IMR-90 (cell line): ENCODE data around the gene WDR53. TPM values are rescaled to one million over a fixed set of nuclear protein-coding genes. Genes with fewer than 3 reads are reported as not detected.

Experiments used
- ATAC-seq: fragments of 200-7000 bp; cut with Tn5 transposase; 2 replicates; pipeline ENCODE4 v1.9.1; 2020; ENCODE audit warnings: low read depth, mild to moderate bottlenecking, moderate library complexity
- BruUV-seq: library from RNA; stranded (reverse); fragments of 400-500 nt; replicated peaks from 2 replicates; lab custom pipeline; 2021; lab: Mats Ljungman, UMichigan
- CTCF ChIA-PET: fragments of 300-600 bp; formaldehyde crosslinking; extraction: SDS; loops from one replicate; lab custom pipeline; 2021; ENCODE audit warnings: antibody characterized with exemption; lab: Yijun Ruan, JAX
- POLR2A ChIA-PET: fragments of 300-600 bp; sonication (Branson Sonifier 250); formaldehyde crosslinking; loops from one replicate; lab custom pipeline; 2022; ENCODE audit warnings: antibody characterized with exemption; ENCODE audit not compliant: unreplicated experiment; lab: Charles Lee
- DNase-seq: peaks from one replicate; pipeline ENCODE4 v3.0.0; 2013
- H2AFZ ChIP-seq: replicated peaks from 2 replicates; pipeline ENCODE3; 2013; ENCODE audit warnings: low read length, mild to moderate bottlenecking; ENCODE audit not compliant: poor library complexity
- H2AK5ac ChIP-seq: 2 replicates; pipeline ENCODE4 v1.6.1; 2013; ENCODE audit warnings: low read depth, low read length, inconsistent platforms
- H2AK9ac ChIP-seq: replicated peaks from 2 replicates; pipeline ENCODE3; 2013; ENCODE audit warnings: mild to moderate bottlenecking, low read depth, low read length, moderate library complexity; ENCODE audit not compliant: poor library complexity
- H2BK120ac ChIP-seq: 2 replicates; pipeline ENCODE4 v1.6.1; 2013; ENCODE audit warnings: low read depth, low read length, inconsistent platforms
- H2BK15ac ChIP-seq: 3 replicates; pipeline ENCODE4 v1.6.1; 2013; ENCODE audit warnings: low read depth, low read length, inconsistent platforms
- H2BK20ac ChIP-seq: 2 replicates; pipeline ENCODE4 v1.6.1; 2013; ENCODE audit warnings: low read depth, mild to moderate bottlenecking, inconsistent platforms, low read length, moderate library complexity
- H2BK5ac ChIP-seq: 2 replicates; pipeline ENCODE4 v1.6.1; 2013; ENCODE audit warnings: mild to moderate bottlenecking, low read depth, low read length, inconsistent platforms; ENCODE audit not compliant: poor library complexity, severe bottlenecking
- H3K14ac ChIP-seq: replicated peaks from 2 replicates; pipeline ENCODE4 v1.6.1; 2013; ENCODE audit warnings: low read depth, low read length, inconsistent platforms
- H3K18ac ChIP-seq: 2 replicates; pipeline ENCODE4 v1.6.1; 2013; ENCODE audit warnings: low read depth, low read length, control low read depth
- H3K23ac ChIP-seq: 2 replicates; pipeline ENCODE4 v1.6.1; 2013; ENCODE audit warnings: low read depth, low read length, inconsistent platforms
- H3K27ac ChIP-seq: 2 replicates; pipeline ENCODE4 v1.5.1; 2013; ENCODE audit warnings: mild to moderate bottlenecking, control low read depth, low read length; ENCODE audit not compliant: insufficient read depth
- H3K27me3 ChIP-seq: 2 replicates; pipeline ENCODE4 v1.6.1; 2013; ENCODE audit warnings: low read length; ENCODE audit not compliant: control insufficient read depth, insufficient read depth
- H3K36me3 ChIP-seq: 2 replicates; pipeline ENCODE4 v1.6.1; 2013; ENCODE audit warnings: low read length, mixed read lengths; ENCODE audit not compliant: control insufficient read depth, insufficient read depth
- H3K4ac ChIP-seq: 2 replicates; pipeline ENCODE4 v1.6.1; 2013; ENCODE audit warnings: low read depth, low read length, inconsistent platforms
- H3K4me1 ChIP-seq: 2 replicates; pipeline ENCODE4 v1.6.1; 2013; ENCODE audit warnings: low read length, mixed read lengths; ENCODE audit not compliant: control insufficient read depth, insufficient read depth
- H3K4me2 ChIP-seq: 2 replicates; pipeline ENCODE4 v1.6.1; 2013; ENCODE audit warnings: low read depth, mild to moderate bottlenecking, control low read depth, low read length, moderate library complexity
- H3K4me3 ChIP-seq: 2 replicates; pipeline ENCODE4 v1.5.1; 2013; ENCODE audit warnings: low read depth, mild to moderate bottlenecking, control low read depth, low read length, moderate library complexity; ENCODE audit not compliant: insufficient read depth
- H3K56ac ChIP-seq: 2 replicates; pipeline ENCODE4 v1.6.1; 2013; ENCODE audit warnings: low read length, inconsistent platforms; ENCODE audit not compliant: insufficient read depth; ENCODE audit errors: extremely low read depth
- H3K79me1 ChIP-seq, 2 experiments: 2 replicates each; pipeline ENCODE4 v1.6.1; 2013; ENCODE audit warnings: low read length in 2 of 2, inconsistent platforms in 1 of 2, low read depth in 1 of 2
- H3K9ac ChIP-seq: 2 replicates; pipeline ENCODE4 v1.6.1; 2013; ENCODE audit warnings: low read depth, low read length, control low read depth
- H3K9me1 ChIP-seq: 2 replicates; pipeline ENCODE4 v1.6.1; 2013; ENCODE audit warnings: low read length, inconsistent platforms; ENCODE audit not compliant: insufficient read depth
- H3K9me3 ChIP-seq: 2 replicates; pipeline ENCODE4 v1.6.1; 2013; ENCODE audit warnings: low read length; ENCODE audit not compliant: control insufficient read depth, insufficient read depth
- H4K20me1 ChIP-seq: 2 replicates; pipeline ENCODE4 v1.6.1; 2013; ENCODE audit warnings: low read length, inconsistent platforms; ENCODE audit not compliant: insufficient read depth
- H4K5ac ChIP-seq: 2 replicates; pipeline ENCODE4 v1.6.1; 2013; ENCODE audit warnings: mild to moderate bottlenecking, low read depth, low read length, control low read depth
- H4K8ac ChIP-seq, 2 experiments: 2 replicates each; pipeline ENCODE4 v1.6.1; 2013; ENCODE audit warnings: low read depth in 2 of 2, low read length in 2 of 2, control low read depth in 1 of 2, inconsistent platforms in 1 of 2
- H4K91ac ChIP-seq: 2 replicates; pipeline ENCODE4 v1.6.1; 2013; ENCODE audit warnings: low read depth, low read length, inconsistent platforms; ENCODE audit not compliant: insufficient read depth
- FOS ChIP-seq: fragments of 150-350 bp; IDR thresholded peaks from 2 replicates; pipeline ENCODE4 v1.6.1; 2016; ENCODE audit warnings: low read depth, low read length
- POLR2A ChIP-seq: IDR thresholded peaks from 2 replicates; pipeline ENCODE4 v1.6.1; 2012; ENCODE audit warnings: mild to moderate bottlenecking, low read depth, low read length
- RCOR1 ChIP-seq: IDR thresholded peaks from 2 replicates; pipeline ENCODE4 v1.6.1; 2012; ENCODE audit warnings: mild to moderate bottlenecking, low read length, improper control_type of control experiment; ENCODE audit not compliant: insufficient replicate concordance
- RFX5 ChIP-seq: IDR thresholded peaks from 2 replicates; pipeline ENCODE4 v1.8.0; 2012; ENCODE audit warnings: low read depth, mild to moderate bottlenecking, low read length, moderate library complexity
- WGBS, 2 experiments: methylation state at CpG; one replicate each; pipeline versions ENCODE4 v1.1.5 to v1.1.7; 2013; ENCODE audit warnings: missing lambda C conversion rate in 2 of 2; ENCODE audit not compliant: insufficient read length in 1 of 2; ENCODE audit errors: extremely low coverage in 2 of 2; 5-methylcytosine and 5-hydroxymethylcytosine counted together
- dilution Hi-C: fragments of 300-500 bp; cut with HindIII; formaldehyde crosslinking; loops from one replicate; pipeline ENCODE4 v1.14.3; 2018; ENCODE audit warnings: low sequenced_read_pairs; ENCODE audit not compliant: unreplicated experiment
- in situ Hi-C: fragments of 300-500 bp; cut with MboI; formaldehyde crosslinking; loops from 3 replicates; pipeline ENCODE4 v1.14.3; 2019; ENCODE audit warnings: low sequenced_read_pairs, inconsistent platforms, mixed read lengths
- intact Hi-C: fragments of 100-400 bp; cut with micrococcal nuclease; formaldehyde crosslinking; loops from 2 replicates; pipeline ENCODE4 v1.10.0; 2022
- polyA plus RNA-seq, 3 experiments: library from polyadenylated mRNA; depleted of rRNA; stranded (reverse); fragments of >200 nt; gene quantifications; 2 replicates each; pipeline ENCODE4 v1.2.3, GENCODE V29; 2012; ENCODE audit warnings: low replicate concordance in 1 of 3
- total RNA-seq: library from RNA; depleted of rRNA; stranded (reverse); fragments of >200 nt; gene quantifications from 2 replicates; pipeline ENCODE4 v1.2.3, GENCODE V29; 2012
- TF ChIP-seq, protein P1 (sequence below): fragments of 150-350 bp; IDR thresholded peaks from 2 replicates; pipeline ENCODE4 v1.6.1; 2017; ENCODE audit warnings: mild to moderate bottlenecking, antibody characterized with exemption, low read length, low read depth

Gene WDR53
- total and polyA plus RNA-seq, 2 of the 4 experiments (the other 2 are of a cell fraction): 5.7 to 5.9 TPM

DNA sequence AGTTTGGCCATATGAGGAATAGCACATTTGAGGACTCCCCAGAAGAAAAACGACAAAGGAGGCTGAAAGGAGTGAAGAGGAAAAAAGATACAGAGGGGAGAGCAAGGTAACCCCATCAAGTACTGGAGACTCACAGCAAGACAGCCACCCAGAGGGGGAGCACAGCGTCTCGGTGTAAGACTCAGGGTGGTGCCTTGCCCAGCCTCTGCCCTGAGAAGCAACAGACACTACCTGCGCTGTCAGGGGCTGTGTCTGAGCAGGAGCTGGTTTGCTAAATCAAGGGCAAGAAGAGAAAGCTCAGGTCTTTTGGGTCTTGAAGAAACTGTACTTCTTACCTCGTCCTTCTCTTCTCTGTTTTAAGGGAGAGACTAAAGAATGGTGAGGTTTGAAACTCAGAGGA is 28.0 kb upstream of the WDR53 start:
- ATAC-seq (no peak), DNase-seq (no peak)
- Histone ChIP-seq H3K9ac (no peak overlapping the region), H4K8ac (no peak overlapping the region), H2AFZ (no peak overlapping the region), H3K4me2 (no peak overlapping the region), H3K27me3 (peaks cover 22% of the 10 kb centered on the region), H2AK9ac (no peak overlapping the region), H3K23ac (no peak overlapping the region), H4K20me1 (no peaks in the 10 kb centered on the region), H2BK20ac (no peak overlapping the region), H3K9me1 (no peaks in the 10 kb centered on the region), H3K4me1 (no peaks in the 10 kb centered on the region), H3K56ac (no peak overlapping the region), H3K4ac (no peak overlapping the region), H2AK5ac (no peak overlapping the region), H3K79me1 (no peaks in the 10 kb centered on the region), H3K9me3 (no peaks in the 10 kb centered on the region), H3K14ac (no peak overlapping the region), H3K4me3 (no peak overlapping the region), H3K27ac (no peak overlapping the region), H4K91ac (no peak overlapping the region), H2BK5ac (no peak overlapping the region), H2BK15ac (no peak overlapping the region), H4K5ac (no peak overlapping the region), H3K36me3 (no peaks in the 10 kb centered on the region), H3K18ac (no peak overlapping the region), H2BK120ac (no peak overlapping the region)
- intact Hi-C loops: no loop called here
- in situ Hi-C loops: no loop called here
- no CpG with 5 or more reads among the region's 5 CpGs for WGBS, 2 experiments
- dilution Hi-C loops: no loop called here
- CTCF ChIA-PET: interaction anchor here (1.3 kb wide), 1 partner anchor 9 kb away, joined by 3 read pairs; no protein-coding TSS in a partner anchor
- BruUV-seq: no TSS peak
- POLR2A ChIA-PET: no interaction called here
- TF ChIP-seq POLR2A: no peak
- TF ChIP-seq RCOR1: no peak
- TF ChIP-seq RFX5: no peak
- no peak for TF ChIP-seq FOS
- TF ChIP-seq, protein P1, sequence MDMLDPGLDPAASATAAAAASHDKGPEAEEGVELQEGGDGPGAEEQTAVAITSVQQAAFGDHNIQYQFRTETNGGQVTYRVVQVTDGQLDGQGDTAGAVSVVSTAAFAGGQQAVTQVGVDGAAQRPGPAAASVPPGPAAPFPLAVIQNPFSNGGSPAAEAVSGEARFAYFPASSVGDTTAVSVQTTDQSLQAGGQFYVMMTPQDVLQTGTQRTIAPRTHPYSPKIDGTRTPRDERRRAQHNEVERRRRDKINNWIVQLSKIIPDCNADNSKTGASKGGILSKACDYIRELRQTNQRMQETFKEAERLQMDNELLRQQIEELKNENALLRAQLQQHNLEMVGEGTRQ: no peak
